GM08714 (cell line): ENCODE data around the gene RGS6.

Source experiments
- H3K4me3 ChIP-seq: fragments of 200-500 bp; sonication (Bioruptor generic); 2 replicates; pipeline ENCODE4 v1.5.1; 2014; ENCODE audit warnings: mild to moderate bottlenecking, low read length, inconsistent platforms
- ZNF274 ChIP-seq: IDR thresholded peaks from 2 replicates; pipeline ENCODE4 v1.6.1; 2012; ENCODE audit warnings: mild to moderate bottlenecking, low read depth, low read length

The RGS6 gene

GRCh38 chr14:72608391-72609204 lies 676.4 kb downstream of the RGS6 start:
- no peak for TF ChIP-seq ZNF274
- H3K4me3 ChIP-seq: no peak overlapping the region

GRCh38 chr14:72609205-72609916 lies 677.1 kb downstream of the RGS6 start:
- TF ChIP-seq ZNF274: no peak
- no peak overlapping the region for H3K4me3 ChIP-seq

GRCh38 chr14:72610096-72610830 lies 678.0 kb downstream of the RGS6 start:
- no peak overlapping the region for H3K4me3 ChIP-seq
- TF ChIP-seq ZNF274: no peak

- TF ChIP-seq ZNF274: no peak
- no peak overlapping the region for H3K4me3 ChIP-seq
Measured at GRCh38 chr14:72610831-72611200, 678.6 kb downstream of the RGS6 start.

GRCh38 chr14:72611506-72611905 lies 679.3 kb downstream of the RGS6 start:
- no peak overlapping the region for H3K4me3 ChIP-seq
- TF ChIP-seq ZNF274: no peak

- no peak for TF ChIP-seq ZNF274
Measured at GRCh38 chr14:72612041-72612440, 679.8 kb downstream of the RGS6 start.

GRCh38 chr14:72613231-72613974 lies 681.2 kb downstream of the RGS6 start:
- no peak for TF ChIP-seq ZNF274

More at GRCh38 chr14:72612041-72612440, 679.8 kb downstream of the RGS6 start:
- H3K4me3 ChIP-seq: no peak overlapping the region

GRCh38 chr14:72613975-72614319 lies 681.7 kb downstream of the RGS6 start:
- no peak for TF ChIP-seq ZNF274
- no peak overlapping the region for H3K4me3 ChIP-seq

More at GRCh38 chr14:72613231-72613974, 681.2 kb downstream of the RGS6 start:
- no peak overlapping the region for H3K4me3 ChIP-seq

GRCh38 chr14:72614365-72614764 lies 682.1 kb downstream of the RGS6 start:
- TF ChIP-seq ZNF274: no peak
- H3K4me3 ChIP-seq: no peak overlapping the region

GRCh38 chr14:72614891-72615415 lies 682.7 kb downstream of the RGS6 start:
- H3K4me3 ChIP-seq: no peak overlapping the region
- no peak for TF ChIP-seq ZNF274

GRCh38 chr14:72615451-72616121 lies 683.4 kb downstream of the RGS6 start:
- H3K4me3 ChIP-seq: no peak overlapping the region
- TF ChIP-seq ZNF274: no peak
